A673 (cell line): ENCODE data around the gene RFX5.

ENCODE experiments used
- CTCF ChIP-seq: fragments of 300-800, 200-600 bp; sonication (generic); conservative IDR thresholded peaks from 2 replicates; pipeline ENCODE4 v1.5.1; 2017; ENCODE audit warnings: low read depth, mild to moderate bottlenecking, antibody characterized with exemption, low read length, moderate library complexity, mixed read lengths
- EZH2 ChIP-seq: fragments of 200-600 bp; sonication (generic); IDR thresholded peaks from 2 replicates; pipeline ENCODE4 v1.6.1; 2017; ENCODE audit warnings: borderline replicate concordance, low read depth, mild to moderate bottlenecking, mixed read lengths, antibody characterized with exemption, low read length; ENCODE audit not compliant: poor library complexity, severe bottlenecking

GRCh38 chr1:151391079-151391563 lies 44.1 kb upstream of the RFX5 start:
- TF ChIP-seq CTCF (no peak), EZH2 (no peak)
